DND-41 (cell line): ENCODE measurements around the gene CIC.
A peak's percentile ranks its signal among the peaks of the same experiment; 100 is the strongest.

ENCODE experiments used
- ATAC-seq: fragments of 200-7000 bp; cut with Tn5 transposase; 3 replicates; pipeline ENCODE4 v1.9.1; 2021; ENCODE audit warnings: low read depth; ENCODE audit not compliant: insufficient read depth
- DNase-seq: peaks from one replicate; pipeline ENCODE4 v3.0.0-alpha.2; 2020
- H2AFZ ChIP-seq: 2 replicates; pipeline ENCODE4 v1.6.0; 2012; ENCODE audit warnings: low read depth, low read length
- H3K27ac ChIP-seq: 2 replicates; pipeline ENCODE4 v1.5.1; 2012; ENCODE audit warnings: low read length, inconsistent platforms
- H3K27me3 ChIP-seq: fragments of 200-600 bp; sonication (generic); 2 replicates; pipeline ENCODE4 v1.6.0; 2012; ENCODE audit warnings: low read length, mild to moderate bottlenecking, inconsistent platforms; ENCODE audit not compliant: insufficient read depth, poor library complexity
- H3K36me3 ChIP-seq: 2 replicates; pipeline ENCODE4 v1.5.1; 2012; ENCODE audit warnings: low read length, inconsistent platforms; ENCODE audit not compliant: insufficient read depth
- H3K4me1 ChIP-seq: 2 replicates; pipeline ENCODE4 v1.5.1; 2012; ENCODE audit warnings: mild to moderate bottlenecking, low read length; ENCODE audit not compliant: insufficient read depth
- H3K4me2 ChIP-seq: 2 replicates; pipeline ENCODE4 v1.6.0; 2012; ENCODE audit warnings: mild to moderate bottlenecking, moderate library complexity, low read length, inconsistent platforms; ENCODE audit not compliant: insufficient read depth
- H3K4me3 ChIP-seq, 2 experiments: fragments of 200-600 bp in 1 of 2; shearing (Covaris generic) in 1 of 2; 2 replicates each; pipeline ENCODE4 v1.5.1; 2012 to 2016; ENCODE audit warnings: inconsistent platforms in 2 of 2, low read length in 2 of 2, mild to moderate bottlenecking in 2 of 2, low read depth in 1 of 2, moderate library complexity in 1 of 2
- H3K79me2 ChIP-seq: 2 replicates; pipeline ENCODE4 v1.6.0; 2012; ENCODE audit warnings: low read length, inconsistent platforms; ENCODE audit not compliant: insufficient read depth
- H3K9ac ChIP-seq: 2 replicates; pipeline ENCODE4 v1.6.0; 2012; ENCODE audit warnings: low read depth, mild to moderate bottlenecking, inconsistent platforms, low read length, moderate library complexity
- H3K9me3 ChIP-seq: 2 replicates; pipeline ENCODE4 v1.5.1; 2012; ENCODE audit warnings: low read length, moderate library complexity, mild to moderate bottlenecking, inconsistent platforms; ENCODE audit not compliant: insufficient read depth, severe bottlenecking
- H4K20me1 ChIP-seq: 2 replicates; pipeline ENCODE4 v1.6.0; 2012; ENCODE audit warnings: low read length; ENCODE audit not compliant: insufficient read depth
- EZH2 ChIP-seq: IDR thresholded peaks from 3 replicates; pipeline ENCODE4 v1.6.1; 2012; ENCODE audit warnings: borderline replicate concordance, low read depth, mild to moderate bottlenecking, moderate library complexity, low read length, inconsistent platforms; ENCODE audit not compliant: severe bottlenecking
- TF ChIP-seq, protein P1 (sequence below): IDR thresholded peaks from 2 replicates; pipeline ENCODE4 v1.5.1; 2012; ENCODE audit warnings: borderline replicate concordance, low read length, moderate library complexity, mild to moderate bottlenecking; ENCODE audit not compliant: poor library complexity, severe bottlenecking; ENCODE audit errors: extremely low read depth

Gene CIC

DNA sequence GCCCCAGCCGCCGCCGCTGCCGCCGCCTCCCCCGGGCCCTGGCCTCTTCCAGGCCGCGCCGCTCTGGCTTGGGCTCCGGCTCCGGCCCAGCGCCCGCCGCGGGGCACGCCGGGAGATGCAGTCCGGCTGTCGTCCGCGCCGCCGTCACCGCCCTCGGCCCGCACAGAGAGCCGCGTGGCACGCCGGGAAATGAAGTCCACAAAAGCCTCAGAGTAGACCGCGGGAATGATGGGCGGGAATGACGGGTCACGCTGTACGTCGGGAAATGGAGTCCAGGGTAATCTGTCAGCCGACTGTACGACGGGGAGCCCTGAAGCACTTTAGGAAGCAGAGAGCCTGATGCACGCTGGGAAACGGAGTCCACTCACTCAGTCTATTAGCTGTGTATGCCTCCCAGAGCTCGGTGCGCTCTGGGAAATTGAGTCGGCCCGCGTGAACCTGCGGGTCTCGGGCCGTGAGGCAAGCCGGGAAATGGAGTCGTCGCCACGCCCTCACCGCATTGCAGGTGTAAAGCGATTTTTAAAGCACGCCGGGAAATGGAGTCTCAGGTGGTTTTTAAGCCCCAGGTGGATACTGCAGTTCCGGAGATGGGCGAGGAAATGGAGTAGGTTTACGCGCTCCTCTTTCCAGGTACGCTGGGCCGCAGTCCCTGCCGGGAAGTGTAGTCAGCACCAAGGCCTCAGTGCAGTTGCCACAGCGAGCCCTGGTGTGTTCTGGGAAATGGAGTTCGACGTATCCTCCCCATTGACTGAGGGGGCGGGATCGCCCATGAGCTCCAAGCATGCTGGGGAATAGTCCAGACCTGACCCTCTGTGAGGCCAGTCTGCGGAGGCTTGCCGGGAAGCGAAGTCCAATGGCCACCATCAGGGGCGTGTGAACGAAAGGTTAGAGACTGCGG lies 26.3 kb upstream of the CIC start, which contains the start of gene GSK3A:
Gene GSK3A (minus strand): TSS at position 91 of the 898 bp plus-strand sequence. CDS start 137 bp downstream, outside the sequence.
- peaks cover 29% of the 10 kb centered on the region for H3K36me3 ChIP-seq
- peaks cover 51% of the 10 kb centered on the region for H3K79me2 ChIP-seq
- peaks cover 22% of the 10 kb centered on the region; the same call in 1 of the 2 replicates for H4K20me1 ChIP-seq
- TF ChIP-seq, protein P1, sequence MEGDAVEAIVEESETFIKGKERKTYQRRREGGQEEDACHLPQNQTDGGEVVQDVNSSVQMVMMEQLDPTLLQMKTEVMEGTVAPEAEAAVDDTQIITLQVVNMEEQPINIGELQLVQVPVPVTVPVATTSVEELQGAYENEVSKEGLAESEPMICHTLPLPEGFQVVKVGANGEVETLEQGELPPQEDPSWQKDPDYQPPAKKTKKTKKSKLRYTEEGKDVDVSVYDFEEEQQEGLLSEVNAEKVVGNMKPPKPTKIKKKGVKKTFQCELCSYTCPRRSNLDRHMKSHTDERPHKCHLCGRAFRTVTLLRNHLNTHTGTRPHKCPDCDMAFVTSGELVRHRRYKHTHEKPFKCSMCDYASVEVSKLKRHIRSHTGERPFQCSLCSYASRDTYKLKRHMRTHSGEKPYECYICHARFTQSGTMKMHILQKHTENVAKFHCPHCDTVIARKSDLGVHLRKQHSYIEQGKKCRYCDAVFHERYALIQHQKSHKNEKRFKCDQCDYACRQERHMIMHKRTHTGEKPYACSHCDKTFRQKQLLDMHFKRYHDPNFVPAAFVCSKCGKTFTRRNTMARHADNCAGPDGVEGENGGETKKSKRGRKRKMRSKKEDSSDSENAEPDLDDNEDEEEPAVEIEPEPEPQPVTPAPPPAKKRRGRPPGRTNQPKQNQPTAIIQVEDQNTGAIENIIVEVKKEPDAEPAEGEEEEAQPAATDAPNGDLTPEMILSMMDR: no peak
- TF ChIP-seq EZH2: no peak
- ATAC-seq (peak; percentile 80), DNase-seq (peak; percentile 97)
- H3K4me1 ChIP-seq: peaks cover 44% of the 10 kb centered on the region
- peak within 1 kb of the TSS; percentile 82 for H3K9ac ChIP-seq
- H3K27me3 ChIP-seq: no peaks in the 10 kb centered on the region
- peak within 1 kb of the TSS; percentile 97 for H3K4me2 ChIP-seq
- H2AFZ ChIP-seq: peak within 1 kb of the TSS; percentile 81
- no peaks in the 10 kb centered on the region for H3K9me3 ChIP-seq
- H3K4me3 ChIP-seq: peak within 1 kb of the TSS; percentile 70 to 85
- H3K27ac ChIP-seq: peak within 1 kb of the TSS; percentile 94

DNA sequence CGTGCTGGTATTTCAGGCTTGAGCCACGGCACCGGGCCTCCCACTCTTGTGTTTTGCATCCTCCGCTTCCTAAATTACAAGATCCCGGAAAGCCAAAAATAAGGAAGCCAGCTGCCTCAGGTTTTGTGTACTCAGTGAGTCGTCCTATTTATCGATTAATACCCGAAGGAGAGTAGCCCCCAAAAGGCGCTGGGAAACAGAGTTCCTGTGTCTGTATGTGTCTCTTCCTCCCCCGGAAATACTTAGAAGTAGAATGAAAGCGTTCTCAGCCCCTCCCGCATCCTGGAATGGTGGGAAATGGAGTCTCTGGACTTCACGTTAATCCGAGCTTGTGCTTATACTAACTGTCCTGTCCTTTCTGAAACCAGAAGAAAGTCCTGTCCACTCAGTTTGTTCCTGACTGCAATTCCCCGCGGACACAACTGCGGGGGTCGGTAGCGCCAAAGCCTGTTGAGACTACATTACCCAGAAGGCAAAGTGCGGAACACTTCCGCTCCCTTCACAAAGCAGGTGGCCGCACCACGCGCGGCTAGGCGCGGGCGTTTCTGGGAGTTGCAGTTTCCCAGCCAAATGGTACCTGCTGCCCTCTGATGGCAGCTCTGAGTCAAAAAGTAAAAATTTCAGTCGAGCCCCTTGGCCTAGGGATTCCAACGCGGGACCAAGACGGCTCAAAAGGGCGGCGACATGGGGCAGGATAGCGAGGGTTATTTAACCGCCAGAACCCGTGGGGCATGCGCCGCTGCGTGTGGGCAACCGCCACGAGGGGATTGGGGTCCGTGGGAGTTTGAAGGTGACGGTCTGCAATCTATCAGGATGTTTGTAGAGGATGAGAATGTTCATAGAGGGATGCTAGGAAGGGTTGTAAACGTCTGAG lies 24.5 kb upstream of the CIC start:
- Histone ChIP-seq H3K36me3 (peaks cover 24% of the 10 kb centered on the region), H2AFZ (peak overlapping the region; percentile 74), H3K4me3 (peak overlapping the region; percentile 65 to 70), H3K9me3 (no peaks in the 10 kb centered on the region), H3K27me3 (no peaks in the 10 kb centered on the region), H4K20me1 (peaks cover 17% of the 10 kb centered on the region; the same call in 1 of the 2 replicates), H3K4me2 (peak overlapping the region; percentile 97), H3K9ac (peak overlapping the region; percentile 82), H3K79me2 (peaks cover 36% of the 10 kb centered on the region), H3K4me1 (peaks cover 38% of the 10 kb centered on the region), H3K27ac (peak overlapping the region; percentile 94)
- TF ChIP-seq, protein P1: peak; percentile 79
- no peak for TF ChIP-seq EZH2
- peak; percentile 95 for DNase-seq
- ATAC-seq: peak; percentile 50

DNA sequence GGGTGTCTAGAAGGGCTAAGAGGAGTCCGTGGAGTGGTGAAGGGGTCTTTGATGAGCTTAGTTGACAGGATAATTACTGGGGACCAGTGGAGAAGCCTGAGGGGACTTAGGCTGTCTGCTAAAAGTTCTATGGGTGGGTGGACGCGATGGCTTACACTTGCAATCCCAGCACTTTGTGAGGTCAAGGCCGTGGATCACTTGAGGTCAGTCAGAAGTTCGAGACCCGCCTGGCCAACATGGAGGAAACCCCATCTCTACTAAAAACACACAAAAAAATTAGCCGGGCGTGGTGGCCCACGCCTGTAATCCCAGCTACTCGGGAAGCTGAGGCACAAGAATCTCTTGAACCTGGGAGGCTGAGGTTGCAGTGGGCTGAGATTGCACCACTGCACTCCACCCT lies 23.8 kb upstream of the CIC start:
- Histone ChIP-seq H4K20me1 (peaks cover 17% of the 10 kb centered on the region), H3K4me1 (peaks cover 31% of the 10 kb centered on the region), H3K9ac (peak overlapping the region; percentile 82), H3K27me3 (no peaks in the 10 kb centered on the region), H3K79me2 (peaks cover 36% of the 10 kb centered on the region), H3K4me2 (peak overlapping the region; percentile 97), H3K9me3 (no peaks in the 10 kb centered on the region), H3K4me3 (peak overlapping the region in 1 of 2 experiments; percentile 70; a peak in 2 of 4 replicates), H3K36me3 (peaks cover 24% of the 10 kb centered on the region), H3K27ac (peak overlapping the region; percentile 94), H2AFZ (peak overlapping the region; percentile 74)
- TF ChIP-seq, protein P1: no peak
- TF ChIP-seq EZH2: no peak
- no peak for ATAC-seq
- no peak for DNase-seq
